Gastrocnemius medialis (tissue), 4 donors: Measurements from ENCODE around the gene LRRC45.

ENCODE experiments used
- CTCF ChIP-seq, 5 experiments: fragments of 450-650 bp in 3 of 5; fragments of 200-600 bp in 2 of 5; sonication (generic) in 2 of 5; IDR thresholded peaks in 4 of 5; conservative IDR thresholded peaks in 1 of 5; 1 replicate in 4 of 5; 2 replicates in 1 of 5; pipeline ENCODE4 v1.5.1; 2016 to 2019; ENCODE audit warnings: antibody characterized with exemption in 5 of 5, mild to moderate bottlenecking in 3 of 5, moderate library complexity in 3 of 5
- POLR2A ChIP-seq, 2 donors: fragments of 450-650 bp; IDR thresholded peaks; one replicate each; pipeline ENCODE4 v1.6.1; 2017; ENCODE audit warnings: antibody characterized with exemption in 2 of 2, mild to moderate bottlenecking in 2 of 2, moderate library complexity in 2 of 2

GRCh38 chr17:82058855-82059249 lies 35.7 kb downstream of the LRRC45 start:
- TF ChIP-seq CTCF (IDR thresholded peaks at IDR 0.05 in 4 of 5, conservative IDR thresholded peaks at IDR 0.05 in 1 of 5) (no peak), POLR2A (IDR thresholded peaks at IDR 0.05) (no peak)
